ENCODE measurements around the gene XXYLT1. TPM values are rescaled to one million over a fixed set of nuclear protein-coding genes. Genes with fewer than 3 reads are reported as not detected.

XXYLT1 gene
- total and polyA plus RNA-seq, 12 donors: 6.2 to 14.6 (median 9.3) TPM

DNA sequence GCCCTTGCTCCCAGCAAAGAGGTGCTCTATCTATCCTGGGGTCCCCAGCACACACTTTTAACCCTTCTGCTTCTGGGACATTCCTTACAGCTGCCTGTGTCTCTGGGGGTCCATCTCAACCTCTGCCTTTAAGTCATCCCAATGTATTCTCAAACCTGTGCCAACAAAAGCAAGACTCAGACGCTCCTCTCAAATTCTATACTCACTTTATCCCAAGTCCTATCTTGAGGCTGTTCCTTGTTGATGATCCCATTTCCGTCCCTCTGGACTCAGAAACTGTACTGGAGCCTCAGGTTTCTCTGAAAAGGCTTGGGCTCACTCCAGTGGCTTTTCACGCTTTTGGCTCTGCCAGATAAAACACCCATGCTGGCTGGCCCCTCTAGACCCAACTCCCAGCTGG lies 69.7 kb downstream of the XXYLT1 start:
- DNase-seq: peak in 3 of 7 donors; percentile 1 to 11 (median 6)
- H3K27ac ChIP-seq: no peak overlapping the region
- H3K36me3 ChIP-seq (replicated peaks in 1 of 2): no peaks in the 10 kb centered on the region
- no peak for TF ChIP-seq POLR2A (IDR thresholded peaks at IDR 0.05)
- TF ChIP-seq, protein P1, sequence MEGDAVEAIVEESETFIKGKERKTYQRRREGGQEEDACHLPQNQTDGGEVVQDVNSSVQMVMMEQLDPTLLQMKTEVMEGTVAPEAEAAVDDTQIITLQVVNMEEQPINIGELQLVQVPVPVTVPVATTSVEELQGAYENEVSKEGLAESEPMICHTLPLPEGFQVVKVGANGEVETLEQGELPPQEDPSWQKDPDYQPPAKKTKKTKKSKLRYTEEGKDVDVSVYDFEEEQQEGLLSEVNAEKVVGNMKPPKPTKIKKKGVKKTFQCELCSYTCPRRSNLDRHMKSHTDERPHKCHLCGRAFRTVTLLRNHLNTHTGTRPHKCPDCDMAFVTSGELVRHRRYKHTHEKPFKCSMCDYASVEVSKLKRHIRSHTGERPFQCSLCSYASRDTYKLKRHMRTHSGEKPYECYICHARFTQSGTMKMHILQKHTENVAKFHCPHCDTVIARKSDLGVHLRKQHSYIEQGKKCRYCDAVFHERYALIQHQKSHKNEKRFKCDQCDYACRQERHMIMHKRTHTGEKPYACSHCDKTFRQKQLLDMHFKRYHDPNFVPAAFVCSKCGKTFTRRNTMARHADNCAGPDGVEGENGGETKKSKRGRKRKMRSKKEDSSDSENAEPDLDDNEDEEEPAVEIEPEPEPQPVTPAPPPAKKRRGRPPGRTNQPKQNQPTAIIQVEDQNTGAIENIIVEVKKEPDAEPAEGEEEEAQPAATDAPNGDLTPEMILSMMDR (IDR thresholded peaks at IDR 0.05): no peak
- no peaks in the 10 kb centered on the region for H3K9me3 ChIP-seq (replicated peaks in 1 of 3)
- no peak overlapping the region for H3K4me3 ChIP-seq
- WGBS, 4 donors: 83 to 95% (median 90%) methylated on average over 3 of the region's 3 CpGs
- H3K4me1 ChIP-seq (replicated peaks in 1 of 2): peaks cover 9 to 43% of the 10 kb centered on the region in 2 donors
- H3K27me3 ChIP-seq: no peaks in the 10 kb centered on the region
- intact Hi-C loops (cut with DNase I): no loop called here

DNA sequence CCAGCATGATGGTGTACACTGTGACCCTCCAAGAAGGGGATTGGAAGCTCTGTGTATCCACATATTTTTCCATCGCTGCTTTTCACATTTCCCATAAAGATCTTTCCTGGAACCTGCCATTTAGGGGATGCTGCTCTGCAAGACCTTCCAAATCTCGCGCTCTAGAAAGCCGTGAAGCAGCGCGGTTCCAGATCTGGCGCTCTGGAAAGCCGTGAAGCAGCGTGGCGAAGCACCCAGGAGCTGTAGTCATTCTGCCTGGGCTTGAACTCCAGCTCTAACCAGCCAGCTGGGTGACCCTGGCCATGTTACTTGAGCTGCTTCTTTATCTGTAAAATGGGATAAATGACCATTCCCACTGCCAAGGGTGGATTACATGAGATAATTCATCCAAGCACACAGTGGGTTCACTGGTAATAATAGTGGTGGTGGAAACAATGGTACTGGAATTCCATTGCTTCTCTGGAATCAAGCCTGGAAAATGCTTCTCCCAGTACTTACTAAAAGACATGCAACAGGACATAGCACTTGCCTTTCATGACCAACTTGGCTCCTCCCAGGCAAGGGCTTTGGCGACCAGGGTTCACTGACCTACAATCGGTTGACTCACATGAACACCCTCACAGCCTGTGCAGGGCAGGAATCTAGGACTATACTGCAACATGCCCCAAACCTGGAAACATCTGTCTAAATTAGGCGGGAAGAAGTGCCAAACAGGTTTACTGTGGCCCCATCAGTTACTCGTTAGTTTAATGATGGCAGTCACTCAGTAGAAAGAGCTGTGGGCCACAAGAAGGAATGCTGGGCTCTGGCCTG lies 70.7 kb downstream of the XXYLT1 start:
- Histone ChIP-seq H3K4me3 (no peak overlapping the region), H3K27me3 (no peaks in the 10 kb centered on the region), H3K27ac (no peak overlapping the region), H3K9me3 (replicated peaks in 1 of 3) (no peaks in the 10 kb centered on the region), H3K4me1 (replicated peaks in 1 of 2) (peaks cover 6 to 46% of the 10 kb centered on the region in 2 donors), H3K36me3 (replicated peaks in 1 of 2) (no peaks in the 10 kb centered on the region)
- 86 to 94% (median 92%) methylated on average over 14 of the region's 14 CpGs for WGBS, 4 donors
- peak in 6 of 7 donors; percentile 55 to 80 (median 69) for DNase-seq
- no peak for TF ChIP-seq POLR2A (IDR thresholded peaks at IDR 0.05)
- TF ChIP-seq, protein P1 (IDR thresholded peaks at IDR 0.05): no peak
- intact Hi-C loops (cut with DNase I): no loop called here

DNA sequence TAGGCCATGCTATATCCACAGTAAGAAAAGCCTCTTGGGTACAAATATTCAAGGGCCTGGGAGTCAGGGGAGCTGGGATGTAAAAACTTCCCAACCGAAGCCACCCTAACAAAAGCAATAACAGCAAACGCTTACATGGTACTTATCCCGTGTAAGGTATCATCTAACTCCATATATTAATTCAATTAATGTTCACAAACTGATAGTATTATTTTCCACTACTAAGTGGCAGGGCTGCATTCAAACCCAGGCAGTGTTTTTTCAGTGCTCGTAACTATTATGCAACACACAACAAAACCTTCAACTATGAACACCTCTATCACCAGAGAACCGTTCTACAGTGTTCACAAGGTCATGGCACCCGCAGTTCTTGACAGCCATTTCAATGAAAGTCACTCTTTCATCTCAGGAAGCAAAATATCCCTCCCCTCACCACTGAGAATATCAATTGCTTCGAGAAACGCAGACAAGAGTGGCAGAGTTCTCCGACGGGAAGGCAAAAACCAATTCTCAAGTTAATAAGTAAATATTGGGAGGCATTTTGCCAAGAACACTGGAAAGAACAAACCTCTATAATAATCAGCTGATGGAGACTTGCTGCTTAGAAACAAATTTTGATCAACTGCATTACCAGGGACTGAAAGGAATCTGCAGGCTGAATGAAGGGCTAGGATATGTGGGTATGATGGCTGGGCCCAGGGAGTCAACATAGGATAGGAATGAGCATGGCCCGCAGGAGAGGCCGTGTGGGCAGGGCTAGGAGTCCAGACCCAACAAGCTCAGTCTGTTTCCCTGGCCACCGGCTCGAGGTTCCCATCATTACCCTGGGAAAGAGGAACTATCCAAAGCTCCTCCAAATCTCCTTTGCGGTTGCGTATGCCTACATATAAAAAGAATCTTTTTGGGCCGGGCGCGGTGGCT lies 72.3 kb downstream of the XXYLT1 start:
- no peak for TF ChIP-seq POLR2A (IDR thresholded peaks at IDR 0.05)
- TF ChIP-seq, protein P1 (IDR thresholded peaks at IDR 0.05): no peak
- intact Hi-C loops (cut with DNase I): no loop called here
- Histone ChIP-seq H3K36me3 (replicated peaks in 1 of 2) (no peaks in the 10 kb centered on the region), H3K9me3 (replicated peaks in 1 of 3) (no peaks in the 10 kb centered on the region), H3K4me3 (no peak overlapping the region), H3K27me3 (no peaks in the 10 kb centered on the region), H3K27ac (no peak overlapping the region), H3K4me1 (replicated peaks in 1 of 2) (peaks cover 0 to 32% of the 10 kb centered on the region in 2 donors)
- peak in 4 of 7 donors; percentile 4 to 46 (median 8) for DNase-seq
- WGBS, 4 donors: 84 to 87% (median 86%) methylated on average over 19 of the region's 19 CpGs

All from adrenal gland (tissue), 12 donors.